HFF-Myc (cell line): Measurements from ENCODE around the gene XAB2.

Source experiments
- DNase-seq: peaks from one replicate; pipeline ENCODE4 v3.0.0-alpha.2; 2011; ENCODE audit warnings: low read depth; ENCODE audit errors: extremely low read depth
- H3K4me3 ChIP-seq: replicated peaks from 2 replicates; pipeline ENCODE4 v1.5.1; 2011; ENCODE audit warnings: low read depth, mild to moderate bottlenecking, control low read depth, low read length
- CTCF ChIP-seq: IDR thresholded peaks from 2 replicates; pipeline ENCODE4 v1.5.1; 2012; ENCODE audit warnings: mild to moderate bottlenecking, low read depth, low read length, control low read depth; ENCODE audit errors: missing control alignments

Gene XAB2

GRCh38 chr19:7650148-7650547, 20.8 kb upstream of the XAB2 start:
- H3K4me3 ChIP-seq = no peak overlapping the region
- TF ChIP-seq CTCF = no peak
- DNase-seq = no peak

GRCh38 chr19:7648265-7649014, 19.1 kb upstream of the XAB2 start:
- no peak for TF ChIP-seq CTCF
- DNase-seq = no peak
- H3K4me3 ChIP-seq = no peak overlapping the region

DNA sequence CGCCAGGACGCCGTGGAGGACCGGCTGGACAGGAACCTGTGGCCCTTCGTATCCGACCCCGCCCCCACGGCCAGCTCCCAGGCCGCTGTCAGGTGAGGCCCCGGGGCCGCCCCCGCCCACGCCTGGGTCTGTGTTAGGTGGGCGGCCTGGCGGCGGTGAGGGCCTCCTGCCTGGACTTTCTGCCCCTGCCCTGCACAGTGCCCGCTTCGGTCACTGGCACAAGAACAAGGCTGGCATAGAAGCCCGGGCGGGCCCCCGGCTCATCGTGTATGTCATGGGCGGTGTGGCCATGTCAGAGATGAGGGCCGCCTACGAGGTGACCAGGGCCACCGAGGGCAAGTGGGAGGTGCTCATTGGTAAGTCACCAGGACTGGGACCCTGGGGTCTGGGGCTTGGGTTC, 17.8 kb upstream of the XAB2 start:
- no peak for TF ChIP-seq CTCF

GRCh38 chr19:7646426-7646700, 17.0 kb upstream of the XAB2 start:
- H3K4me3 ChIP-seq = no peak overlapping the region
- DNase-seq = no peak
- no peak for TF ChIP-seq CTCF

More for the DNA sequence above, 17.8 kb upstream of the XAB2 start:
- no peak for DNase-seq
- H3K4me3 ChIP-seq = no peak overlapping the region

DNA sequence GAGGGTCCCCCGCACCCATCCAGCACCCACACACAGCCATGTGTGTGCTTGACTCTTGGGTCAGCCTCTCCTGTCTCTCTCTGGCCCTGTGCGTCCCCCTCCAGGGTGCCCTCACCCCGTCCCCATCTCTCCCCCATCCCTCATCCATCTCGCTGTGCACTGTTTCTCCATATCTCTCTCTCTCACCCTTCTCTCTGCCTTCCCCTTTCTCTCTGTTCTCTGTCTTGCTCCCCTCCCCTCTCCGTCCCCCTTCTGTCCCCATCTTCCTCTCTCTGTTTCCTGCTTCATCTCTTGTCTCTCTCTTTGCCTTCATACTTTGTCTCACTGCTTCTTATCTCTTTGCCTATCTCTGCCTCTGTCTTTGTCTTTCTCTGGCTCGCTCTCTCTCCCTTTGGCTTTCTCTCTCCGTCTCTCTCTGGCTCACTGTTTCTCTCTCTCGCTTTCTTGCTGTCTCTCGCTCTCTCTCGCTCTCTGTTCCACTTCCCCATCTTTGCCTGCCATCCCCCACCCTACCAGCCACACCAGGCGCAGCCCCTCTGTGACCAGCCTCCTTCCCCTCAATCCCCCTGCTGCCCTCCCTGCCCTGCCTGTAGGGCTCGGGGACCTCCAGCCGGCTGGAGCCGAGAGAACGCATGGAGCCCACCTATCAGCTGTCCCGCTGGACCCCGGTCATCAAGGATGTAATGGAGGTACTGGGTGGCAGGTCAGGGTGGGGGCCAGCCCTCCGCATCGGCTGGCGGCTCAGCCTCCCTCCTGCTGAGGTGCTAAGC, 16.5 kb upstream of the XAB2 start:
- TF ChIP-seq CTCF = no peak
- no peak for DNase-seq
- no peak overlapping the region for H3K4me3 ChIP-seq

- no peak for DNase-seq
- no peak overlapping the region for H3K4me3 ChIP-seq
- TF ChIP-seq CTCF = no peak
Observed at GRCh38 chr19:7645163-7645562, 15.8 kb upstream of the XAB2 start.
